ENCODE data around the gene PTPN2. TPM values are rescaled to one million over a fixed set of nuclear protein-coding genes. Genes with fewer than 3 reads are reported as not detected.
A peak's percentile ranks its signal among the peaks of the same experiment; 100 is the strongest.
"Not testable (repeated sequence)": the region's sequence is repeated elsewhere in the genome, so short reads cannot be mapped to it uniquely, and the experiment has no call there.

The PTPN2 gene
- total and polyA plus RNA-seq, 2 experiments from 2014 or later, result 24.7 to 25.4 TPM

DNA sequence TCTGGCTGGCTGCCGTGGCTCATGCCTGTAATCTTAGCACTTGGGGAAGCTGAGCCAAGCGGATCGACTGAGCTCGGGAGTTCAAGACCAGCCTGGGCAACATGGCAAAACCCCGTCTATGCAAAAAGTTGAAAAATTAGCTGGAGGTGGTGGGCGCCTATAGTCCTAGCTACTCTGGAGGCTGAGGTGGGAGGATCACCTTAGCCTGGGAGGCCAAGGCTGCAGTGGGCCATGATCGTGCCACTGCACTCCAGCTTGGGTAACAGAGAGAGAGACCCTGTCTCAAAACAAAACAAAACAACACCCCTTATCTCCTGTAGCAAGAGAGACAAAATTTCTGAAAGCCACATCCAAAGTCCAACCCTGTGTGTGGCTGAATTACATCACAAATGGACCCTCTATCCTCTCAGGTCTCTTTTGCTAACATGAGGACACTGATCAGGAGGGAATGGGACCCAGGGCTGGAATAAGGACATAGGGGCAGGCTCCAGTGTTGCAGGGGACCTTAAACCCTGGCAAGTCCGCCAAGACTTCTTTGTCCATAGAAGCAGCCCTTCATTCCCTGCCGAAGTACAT, 116.4 kb downstream of the PTPN2 start:
- no peak overlapping the region for H3K27ac ChIP-seq
- H3K27me3 ChIP-seq, result no peaks in the 10 kb centered on the region
- TF ChIP-seq, protein P1, sequence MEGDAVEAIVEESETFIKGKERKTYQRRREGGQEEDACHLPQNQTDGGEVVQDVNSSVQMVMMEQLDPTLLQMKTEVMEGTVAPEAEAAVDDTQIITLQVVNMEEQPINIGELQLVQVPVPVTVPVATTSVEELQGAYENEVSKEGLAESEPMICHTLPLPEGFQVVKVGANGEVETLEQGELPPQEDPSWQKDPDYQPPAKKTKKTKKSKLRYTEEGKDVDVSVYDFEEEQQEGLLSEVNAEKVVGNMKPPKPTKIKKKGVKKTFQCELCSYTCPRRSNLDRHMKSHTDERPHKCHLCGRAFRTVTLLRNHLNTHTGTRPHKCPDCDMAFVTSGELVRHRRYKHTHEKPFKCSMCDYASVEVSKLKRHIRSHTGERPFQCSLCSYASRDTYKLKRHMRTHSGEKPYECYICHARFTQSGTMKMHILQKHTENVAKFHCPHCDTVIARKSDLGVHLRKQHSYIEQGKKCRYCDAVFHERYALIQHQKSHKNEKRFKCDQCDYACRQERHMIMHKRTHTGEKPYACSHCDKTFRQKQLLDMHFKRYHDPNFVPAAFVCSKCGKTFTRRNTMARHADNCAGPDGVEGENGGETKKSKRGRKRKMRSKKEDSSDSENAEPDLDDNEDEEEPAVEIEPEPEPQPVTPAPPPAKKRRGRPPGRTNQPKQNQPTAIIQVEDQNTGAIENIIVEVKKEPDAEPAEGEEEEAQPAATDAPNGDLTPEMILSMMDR (IDR thresholded peaks at IDR 0.05; ENCODE audit: low read depth, low read length), result no peak
- no peaks in the 10 kb centered on the region for H3K9me3 ChIP-seq (ENCODE audit: low read depth)
- no peak overlapping the region for H3K4me3 ChIP-seq
- H3K4me1 ChIP-seq (ENCODE audit: low read depth), result no peaks in the 10 kb centered on the region
- no peaks in the 10 kb centered on the region for H3K36me3 ChIP-seq
- DNase-seq (ENCODE audit: low read depth in 1 of 2, low spot score in 1 of 2), result no peak

DNA sequence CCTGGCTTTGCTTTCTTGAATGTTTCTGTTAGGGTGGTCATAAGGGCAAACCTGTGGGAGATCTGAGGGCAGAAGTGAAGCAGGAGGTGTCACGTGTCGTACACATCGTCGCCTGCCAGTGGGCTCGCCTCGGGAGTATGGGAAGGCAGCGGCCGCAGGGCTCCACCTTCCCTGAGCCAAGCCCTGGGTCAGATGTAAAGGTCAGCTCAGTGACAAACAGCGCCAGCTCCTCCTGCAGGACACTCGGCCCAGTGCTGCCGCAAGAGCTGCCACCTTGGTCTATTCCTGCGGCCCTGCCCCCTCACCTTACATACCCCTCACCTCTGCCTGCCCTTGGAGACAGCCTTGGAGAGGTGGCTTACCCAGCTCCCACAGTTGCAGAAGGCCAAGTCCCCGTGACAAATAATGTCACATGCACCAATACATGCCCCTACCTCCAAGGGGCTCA, 117.0 kb downstream of the PTPN2 start:
- H3K9me3 ChIP-seq (ENCODE audit: low read depth), result no peaks in the 10 kb centered on the region
- H3K4me3 ChIP-seq, result no peak overlapping the region
- H3K27ac ChIP-seq, result peak overlapping the region; percentile 5
- H3K4me1 ChIP-seq (ENCODE audit: low read depth), result no peaks in the 10 kb centered on the region
- no peaks in the 10 kb centered on the region for H3K27me3 ChIP-seq
- no peaks in the 10 kb centered on the region for H3K36me3 ChIP-seq
- TF ChIP-seq, protein P1 (IDR thresholded peaks at IDR 0.05; ENCODE audit: low read depth, low read length), result no peak
- peak in 1 of 2 donors; percentile 54 for DNase-seq (ENCODE audit: low read depth in 1 of 2, low spot score in 1 of 2)

DNA sequence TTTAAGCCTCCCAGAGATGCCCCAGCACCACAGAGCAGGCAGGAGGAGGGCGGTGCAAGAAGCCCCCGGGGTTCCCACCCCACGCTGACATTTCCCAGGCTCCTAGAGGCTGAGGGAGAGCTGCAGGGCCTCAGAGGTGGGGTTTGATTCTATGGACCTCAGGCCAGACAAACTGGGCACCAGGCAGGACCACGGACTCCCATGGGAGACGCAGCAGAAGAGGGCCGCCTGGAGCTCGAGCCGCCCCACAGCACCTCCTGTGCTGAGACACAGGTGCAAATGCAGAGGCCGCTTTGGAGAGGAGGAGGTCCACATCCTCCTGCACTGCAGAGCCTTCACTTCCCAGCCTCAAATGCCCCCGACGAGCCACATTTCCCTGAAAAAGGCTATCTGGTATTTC, 118.5 kb downstream of the PTPN2 start:
- H3K27me3 ChIP-seq, result no peaks in the 10 kb centered on the region
- TF ChIP-seq, protein P1 (IDR thresholded peaks at IDR 0.05; ENCODE audit: low read depth, low read length), result no peak
- H3K27ac ChIP-seq, result no peak overlapping the region
- no peak overlapping the region for H3K4me3 ChIP-seq
- no peaks in the 10 kb centered on the region for H3K9me3 ChIP-seq (ENCODE audit: low read depth)
- no peaks in the 10 kb centered on the region for H3K4me1 ChIP-seq (ENCODE audit: low read depth)
- H3K36me3 ChIP-seq, result no peaks in the 10 kb centered on the region
- DNase-seq (ENCODE audit: low read depth in 1 of 2, low spot score in 1 of 2), result no peak

DNA sequence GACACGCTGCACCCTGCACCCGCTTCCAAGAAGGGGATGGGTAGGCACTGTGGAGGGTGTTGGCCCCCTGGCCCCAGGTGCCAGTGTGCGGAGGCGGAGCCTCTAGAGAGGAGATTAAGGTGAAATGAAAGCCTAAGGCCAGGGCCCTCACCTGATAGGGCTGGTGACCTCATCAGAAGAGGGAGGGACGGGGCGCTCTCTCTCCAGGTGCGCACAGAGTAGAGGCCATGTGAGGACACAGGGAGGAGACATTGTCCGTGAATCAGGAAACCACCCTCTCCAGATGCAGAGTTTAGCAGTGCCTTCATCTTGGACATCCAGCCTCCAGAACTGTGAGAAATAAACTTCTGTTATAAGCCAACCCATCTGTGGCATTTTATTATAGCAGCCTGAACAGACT, 118.9 kb downstream of the PTPN2 start:
- Histone ChIP-seq H3K36me3 (no peaks in the 10 kb centered on the region), H3K9me3 (ENCODE audit: low read depth) (no peaks in the 10 kb centered on the region), H3K27ac (no peak overlapping the region), H3K27me3 (no peaks in the 10 kb centered on the region), H3K4me3 (no peak overlapping the region), H3K4me1 (ENCODE audit: low read depth) (no peaks in the 10 kb centered on the region)
- TF ChIP-seq, protein P1 (IDR thresholded peaks at IDR 0.05; ENCODE audit: low read depth, low read length), result no peak
- no peak for DNase-seq (ENCODE audit: low read depth in 1 of 2, low spot score in 1 of 2)

DNA sequence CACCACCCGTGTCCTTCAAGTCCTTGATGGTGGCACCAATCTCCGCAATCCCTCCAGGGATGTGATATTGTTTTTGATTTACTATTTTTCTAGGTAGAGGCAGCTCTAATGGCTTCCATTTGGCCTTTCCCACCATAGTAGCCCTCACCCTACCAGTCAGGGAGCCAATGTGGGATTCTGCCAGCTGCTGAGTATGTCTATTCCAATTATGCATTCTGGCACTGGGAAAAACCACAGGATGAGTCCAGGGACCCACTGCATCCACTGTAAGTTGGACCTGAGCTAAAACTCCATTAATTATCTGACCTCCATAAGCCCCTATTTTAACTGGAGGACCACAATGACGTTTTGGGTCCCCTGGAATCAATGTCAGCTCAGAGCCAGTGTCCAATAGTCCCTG, 125.5 kb downstream of the PTPN2 start:
- not testable (repeated sequence) for H3K9me3 ChIP-seq (ENCODE audit: low read depth); H3K4me3 ChIP-seq; H3K4me1 ChIP-seq (ENCODE audit: low read depth); DNase-seq (ENCODE audit: low read depth in 1 of 2, low spot score in 1 of 2); H3K27ac ChIP-seq; H3K36me3 ChIP-seq; H3K27me3 ChIP-seq

DNA sequence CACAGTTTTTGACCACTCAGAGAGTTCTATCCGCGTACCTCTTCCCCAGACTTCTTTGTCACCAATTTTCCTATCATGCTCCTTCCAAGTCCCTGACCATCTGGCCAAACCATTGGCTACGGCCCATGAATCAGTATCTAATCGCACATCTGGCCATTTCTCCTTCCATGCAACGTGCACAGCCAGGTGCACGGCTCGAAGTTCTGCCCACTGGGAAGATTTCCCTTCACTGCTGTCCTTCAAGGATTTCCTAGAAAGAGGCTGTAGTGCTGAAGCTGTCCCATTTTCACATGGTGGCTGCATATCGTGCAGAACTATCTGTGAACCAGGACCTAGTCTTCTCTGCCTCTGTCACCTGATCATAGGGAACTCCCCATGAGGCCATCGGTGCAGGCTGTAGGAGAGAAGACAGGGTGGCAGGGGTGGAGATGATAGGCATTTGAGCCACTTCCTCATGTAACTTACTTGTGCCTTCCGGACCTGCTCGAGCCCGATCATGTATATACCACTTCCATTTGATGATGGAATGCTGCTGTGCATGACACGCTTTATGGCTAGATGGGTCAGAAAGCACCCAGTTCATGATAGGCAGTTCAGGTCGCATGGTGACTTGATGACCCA, 127.3 kb downstream of the PTPN2 start:
- not testable (repeated sequence) for H3K9me3 ChIP-seq (ENCODE audit: low read depth); H3K27ac ChIP-seq; DNase-seq (ENCODE audit: low read depth in 1 of 2, low spot score in 1 of 2); H3K27me3 ChIP-seq; H3K4me3 ChIP-seq; H3K36me3 ChIP-seq; H3K4me1 ChIP-seq (ENCODE audit: low read depth)

DNA sequence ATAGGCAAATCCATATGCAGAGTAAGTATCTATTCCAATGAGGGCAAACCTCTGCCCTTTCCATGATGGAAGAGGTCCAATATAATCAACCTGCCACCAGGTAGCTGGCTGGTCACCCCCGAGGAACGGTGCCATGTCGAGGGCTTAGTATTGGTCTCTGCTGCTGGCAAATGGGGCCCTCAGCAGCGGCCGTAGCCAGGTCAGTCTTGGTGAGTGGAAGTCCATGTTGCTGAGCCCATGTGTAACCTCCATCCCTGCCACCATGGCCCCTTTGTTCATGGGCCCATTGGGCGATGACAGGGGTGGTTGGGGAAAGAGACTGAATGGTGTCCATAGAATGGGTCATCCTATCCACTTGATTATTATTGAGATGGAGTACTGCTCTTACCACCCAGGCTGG, 128.4 kb downstream of the PTPN2 start:
- not testable (repeated sequence) for DNase-seq (ENCODE audit: low read depth in 1 of 2, low spot score in 1 of 2); H3K36me3 ChIP-seq; H3K27ac ChIP-seq; H3K4me3 ChIP-seq; H3K4me1 ChIP-seq (ENCODE audit: low read depth); H3K9me3 ChIP-seq (ENCODE audit: low read depth); H3K27me3 ChIP-seq

Data from cardiac muscle cell (in vitro differentiated cells and primary cell).